ENCODE results near the gene NOL3.

NOL3 gene

GRCh38 chr16:67173323-67173722 is 3.0 kb downstream of the NOL3 start:
- DNase-seq (ENCODE audit: low spot score in 2 of 2) (no peak), ATAC-seq (ENCODE audit: low read depth) (no peak)
- Mint-ChIP-seq H3K27ac (no peak overlapping the region), H3K36me3 (peaks cover under 1% of the 10 kb centered on the region), H3K9me3 (no peaks in the 10 kb centered on the region), H3K4me3 (peak overlapping the region; percentile 82), H3K27me3 (peaks cover 42% of the 10 kb centered on the region), H3K4me1 (peaks cover 32% of the 10 kb centered on the region)

- no peak overlapping the region for H3K27ac Mint-ChIP-seq
These were observed 3.7 kb downstream of the NOL3 start for GRCh38 chr16:67173808-67174705.

GRCh38 chr16:67174706-67175231 is 4.4 kb downstream of the NOL3 start:
- H3K27me3 Mint-ChIP-seq: peaks cover 42% of the 10 kb centered on the region
- H3K4me1 Mint-ChIP-seq: peaks cover 32% of the 10 kb centered on the region
- peak overlapping the region; percentile 82 for H3K4me3 Mint-ChIP-seq
- DNase-seq (ENCODE audit: low spot score in 2 of 2) (no peak), ATAC-seq (ENCODE audit: low read depth) (no peak)
- H3K9me3 Mint-ChIP-seq: no peaks in the 10 kb centered on the region
- no peak overlapping the region for H3K27ac Mint-ChIP-seq
- no peaks in the 10 kb centered on the region for H3K36me3 Mint-ChIP-seq

More at GRCh38 chr16:67173808-67174705, 3.7 kb downstream of the NOL3 start:
- H3K36me3 Mint-ChIP-seq: no peaks in the 10 kb centered on the region
- ATAC-seq (ENCODE audit: low read depth): peak; percentile 76
- peaks cover 34% of the 10 kb centered on the region for H3K4me1 Mint-ChIP-seq
- peak overlapping the region; percentile 82 for H3K4me3 Mint-ChIP-seq
- H3K27me3 Mint-ChIP-seq: peaks cover 43% of the 10 kb centered on the region
- no peak for DNase-seq (ENCODE audit: low spot score in 2 of 2)
- no peaks in the 10 kb centered on the region for H3K9me3 Mint-ChIP-seq

GRCh38 chr16:67176662-67177061 is 6.3 kb downstream of the NOL3 start:
- Mint-ChIP-seq H3K27me3 (peaks cover 31% of the 10 kb centered on the region), H3K36me3 (no peaks in the 10 kb centered on the region), H3K9me3 (no peaks in the 10 kb centered on the region), H3K4me1 (peaks cover 21% of the 10 kb centered on the region), H3K4me3 (no peak overlapping the region), H3K27ac (no peak overlapping the region)
- DNase-seq (ENCODE audit: low spot score in 2 of 2) (no peak), ATAC-seq (ENCODE audit: low read depth) (no peak)

GRCh38 chr16:67177743-67178699 is 7.7 kb downstream of the NOL3 start:
- Mint-ChIP-seq H3K27me3 (peaks cover 25% of the 10 kb centered on the region), H3K36me3 (no peaks in the 10 kb centered on the region), H3K9me3 (no peaks in the 10 kb centered on the region), H3K4me1 (peaks cover 18% of the 10 kb centered on the region), H3K4me3 (peak overlapping the region; percentile 80), H3K27ac (no peak overlapping the region)
- DNase-seq (ENCODE audit: low spot score in 2 of 2) (no peak), ATAC-seq (ENCODE audit: low read depth) (peak; percentile 61)

- no peak overlapping the region for H3K27ac Mint-ChIP-seq
- no peak for DNase-seq (ENCODE audit: low spot score in 2 of 2)
These were observed 9.2 kb downstream of the NOL3 start for GRCh38 chr16:67179421-67180080.

GRCh38 chr16:67180166-67180565 is 9.8 kb downstream of the NOL3 start:
- H3K27ac Mint-ChIP-seq: no peak overlapping the region
- H3K36me3 Mint-ChIP-seq: no peaks in the 10 kb centered on the region
- H3K9me3 Mint-ChIP-seq: no peaks in the 10 kb centered on the region
- peaks cover 10% of the 10 kb centered on the region for H3K4me1 Mint-ChIP-seq
- no peak for DNase-seq (ENCODE audit: low spot score in 2 of 2)
- no peak for ATAC-seq (ENCODE audit: low read depth)
- no peak overlapping the region for H3K4me3 Mint-ChIP-seq
- H3K27me3 Mint-ChIP-seq: peaks cover 18% of the 10 kb centered on the region

More at GRCh38 chr16:67179421-67180080, 9.2 kb downstream of the NOL3 start:
- no peaks in the 10 kb centered on the region for H3K36me3 Mint-ChIP-seq
- H3K27me3 Mint-ChIP-seq: peaks cover 18% of the 10 kb centered on the region
- H3K4me1 Mint-ChIP-seq: peaks cover 6% of the 10 kb centered on the region
- H3K9me3 Mint-ChIP-seq: no peaks in the 10 kb centered on the region
- no peak for ATAC-seq (ENCODE audit: low read depth)
- H3K4me3 Mint-ChIP-seq: no peak overlapping the region

GRCh38 chr16:67181346-67181745 is 11.0 kb downstream of the NOL3 start:
- Mint-ChIP-seq H3K9me3 (no peaks in the 10 kb centered on the region), H3K27ac (no peak overlapping the region), H3K4me1 (peaks cover 12% of the 10 kb centered on the region), H3K36me3 (no peaks in the 10 kb centered on the region), H3K4me3 (no peak overlapping the region), H3K27me3 (peaks cover 16% of the 10 kb centered on the region)
- no peak for ATAC-seq (ENCODE audit: low read depth)
- DNase-seq (ENCODE audit: low spot score in 2 of 2): no peak

GRCh38 chr16:67182288-67182687 is 11.9 kb downstream of the NOL3 start:
- H3K9me3 Mint-ChIP-seq: no peaks in the 10 kb centered on the region
- ATAC-seq (ENCODE audit: low read depth): no peak

GRCh38 chr16:67183284-67183626 is 12.9 kb downstream of the NOL3 start:
- Mint-ChIP-seq H3K27me3 (peaks cover 9% of the 10 kb centered on the region), H3K4me3 (no peak overlapping the region), H3K9me3 (no peaks in the 10 kb centered on the region), H3K36me3 (no peaks in the 10 kb centered on the region), H3K4me1 (peaks cover 10% of the 10 kb centered on the region), H3K27ac (no peak overlapping the region)
- DNase-seq (ENCODE audit: low spot score in 2 of 2) (no peak), ATAC-seq (ENCODE audit: low read depth) (no peak)

More at GRCh38 chr16:67182288-67182687, 11.9 kb downstream of the NOL3 start:
- Mint-ChIP-seq H3K36me3 (no peaks in the 10 kb centered on the region), H3K4me3 (no peak overlapping the region), H3K27me3 (peaks cover 14% of the 10 kb centered on the region), H3K4me1 (peaks cover 12% of the 10 kb centered on the region), H3K27ac (no peak overlapping the region)
- no peak for DNase-seq (ENCODE audit: low spot score in 2 of 2)

GRCh38 chr16:67183627-67184452 is 13.5 kb downstream of the NOL3 start, which contains the start of gene MATCAP1:
Gene MATCAP1, minus strand, starts transcription at chr16:67183963. Its CDS starts 3,353 bp downstream, at chr16:67180610.
- H3K4me3 Mint-ChIP-seq: peak within 1 kb of the TSS; percentile 89

GRCh38 chr16:67184453-67184994 is 14.2 kb downstream of the NOL3 start:
- peak overlapping the region; percentile 89 for H3K4me3 Mint-ChIP-seq

More at GRCh38 chr16:67183627-67184452, 13.5 kb downstream of the NOL3 start, which contains the start of gene MATCAP1:
- H3K9me3 Mint-ChIP-seq: no peaks in the 10 kb centered on the region
- peaks cover 6% of the 10 kb centered on the region for H3K4me1 Mint-ChIP-seq
- DNase-seq (ENCODE audit: low spot score in 2 of 2) (peak; percentile 95), ATAC-seq (ENCODE audit: low read depth) (peak; percentile 92)
- peaks cover 5% of the 10 kb centered on the region for H3K27me3 Mint-ChIP-seq
- no peak within 1 kb of the TSS for H3K27ac Mint-ChIP-seq
- H3K36me3 Mint-ChIP-seq: no peaks in the 10 kb centered on the region

More at GRCh38 chr16:67184453-67184994, 14.2 kb downstream of the NOL3 start:
- DNase-seq (ENCODE audit: low spot score in 2 of 2) (no peak), ATAC-seq (ENCODE audit: low read depth) (no peak)
- H3K9me3 Mint-ChIP-seq: no peaks in the 10 kb centered on the region
- no peak overlapping the region for H3K27ac Mint-ChIP-seq
- H3K27me3 Mint-ChIP-seq: peaks cover 1% of the 10 kb centered on the region
- no peaks in the 10 kb centered on the region for H3K36me3 Mint-ChIP-seq
- H3K4me1 Mint-ChIP-seq: peaks cover 6% of the 10 kb centered on the region
